Mesenchymal stem cell (in vitro differentiated cells and primary cell): ENCODE measurements around the gene IL1R2.

Experiments used
- DNase-seq: peaks from one replicate; pipeline ENCODE4 v3.0.0-alpha.2; 2013
- H2AFZ ChIP-seq: one replicate; pipeline ENCODE4 v1.6.1; 2013; ENCODE audit warnings: low read depth, mild to moderate bottlenecking, control low read depth, inconsistent platforms, low read length, moderate library complexity
- H2AK5ac ChIP-seq: 2 replicates; pipeline ENCODE4 v1.6.1; 2013; ENCODE audit warnings: low read length, moderate library complexity, mild to moderate bottlenecking, inconsistent platforms; ENCODE audit not compliant: severe bottlenecking
- H2BK120ac ChIP-seq: one replicate; pipeline ENCODE4 v1.6.1; 2013; ENCODE audit warnings: low read depth, mild to moderate bottlenecking, inconsistent platforms, low read length, moderate library complexity
- H2BK12ac ChIP-seq, 2 experiments: one replicate each; pipeline ENCODE4 v1.6.1; 2013; ENCODE audit warnings: inconsistent platforms in 2 of 2, low read length in 2 of 2, mild to moderate bottlenecking in 2 of 2, moderate library complexity in 2 of 2, control low read depth in 1 of 2
- H2BK15ac ChIP-seq: one replicate; pipeline ENCODE4 v1.6.1; 2013; ENCODE audit warnings: mild to moderate bottlenecking, low read depth, inconsistent platforms; ENCODE audit not compliant: poor library complexity, severe bottlenecking
- H2BK5ac ChIP-seq: 2 replicates; pipeline ENCODE4 v1.6.1; 2013; ENCODE audit warnings: low read depth, mild to moderate bottlenecking, low read length, control low read depth, inconsistent platforms; ENCODE audit not compliant: poor library complexity, severe bottlenecking
- H3K14ac ChIP-seq, 2 experiments: one replicate each; pipeline ENCODE4 v1.6.1; 2013; ENCODE audit warnings: inconsistent platforms in 2 of 2, low read length in 2 of 2, control low read depth in 1 of 2, mild to moderate bottlenecking in 1 of 2, moderate library complexity in 1 of 2
- H3K18ac ChIP-seq, 2 experiments: one replicate each; pipeline ENCODE4 v1.6.1; 2013; ENCODE audit warnings: inconsistent platforms in 2 of 2, low read length in 2 of 2, control low read depth in 1 of 2, low read depth in 1 of 2, mild to moderate bottlenecking in 1 of 2
- H3K23ac ChIP-seq, 2 experiments: one replicate each; pipeline ENCODE4 v1.6.1; 2013; ENCODE audit warnings: inconsistent platforms in 2 of 2, low read length in 2 of 2, mild to moderate bottlenecking in 2 of 2, moderate library complexity in 2 of 2, control low read depth in 1 of 2
- H3K27ac ChIP-seq: 2 replicates; pipeline ENCODE4 v1.5.1; 2013; ENCODE audit warnings: mild to moderate bottlenecking, moderate library complexity, low read length, control low read depth, inconsistent platforms; ENCODE audit not compliant: poor library complexity, severe bottlenecking
- H3K27me3 ChIP-seq, 2 experiments: 2 replicates each; pipeline versions ENCODE4 v1.6.1 to v1.7.0; 2013; ENCODE audit warnings: low read length in 2 of 2, mild to moderate bottlenecking in 2 of 2, moderate library complexity in 2 of 2, control low read depth in 1 of 2, inconsistent platforms in 1 of 2; ENCODE audit not compliant: control insufficient read depth in 1 of 2, insufficient read depth in 1 of 2
- H3K36me3 ChIP-seq, 2 experiments: 2 replicates each; pipeline versions ENCODE4 v1.6.1 to v1.7.0; 2013; ENCODE audit warnings: low read length in 2 of 2, control low read depth in 1 of 2, inconsistent platforms in 1 of 2, low read depth in 1 of 2, mild to moderate bottlenecking in 1 of 2; ENCODE audit not compliant: insufficient read depth in 2 of 2, control insufficient read depth in 1 of 2
- H3K4ac ChIP-seq, 2 experiments: one replicate each; pipeline ENCODE4 v1.6.1; 2013; ENCODE audit warnings: inconsistent platforms in 2 of 2, low read length in 2 of 2, mild to moderate bottlenecking in 2 of 2, moderate library complexity in 2 of 2, control low read depth in 1 of 2, low read depth in 1 of 2
- H3K4me1 ChIP-seq: 2 replicates; pipeline ENCODE4 v1.6.1; 2013; ENCODE audit warnings: low read depth, low read length, control low read depth; ENCODE audit not compliant: control insufficient read depth, insufficient read depth
- H3K4me2 ChIP-seq: 2 replicates; pipeline ENCODE4 v1.6.1; 2013; ENCODE audit warnings: low read length, mild to moderate bottlenecking, inconsistent platforms; ENCODE audit not compliant: poor library complexity, severe bottlenecking
- H3K4me3 ChIP-seq, 2 experiments: 2 replicates each; pipeline versions ENCODE4 v1.5.1 to v1.7.0; 2013; ENCODE audit warnings: low read length in 2 of 2, mild to moderate bottlenecking in 2 of 2, control low read depth in 1 of 2, low read depth in 1 of 2; ENCODE audit not compliant: insufficient read depth in 1 of 2
- H3K79me1 ChIP-seq: replicated peaks from 2 replicates; pipeline ENCODE4 v1.6.1; 2013; ENCODE audit warnings: mild to moderate bottlenecking, control low read depth, low read length, inconsistent platforms; ENCODE audit not compliant: poor library complexity, severe bottlenecking
- H3K9ac ChIP-seq: 2 replicates; pipeline ENCODE4 v1.7.0; 2013; ENCODE audit warnings: mild to moderate bottlenecking, low read length, moderate library complexity
- H3K9me3 ChIP-seq: 2 replicates; pipeline ENCODE4 v1.7.0; 2013; ENCODE audit warnings: mild to moderate bottlenecking, low read length; ENCODE audit not compliant: control insufficient read depth
- H4K8ac ChIP-seq: one replicate; pipeline ENCODE4 v1.6.1; 2013; ENCODE audit warnings: inconsistent platforms, mild to moderate bottlenecking, low read length, moderate library complexity
- H4K91ac ChIP-seq: one replicate; pipeline ENCODE4 v1.6.1; 2013; ENCODE audit warnings: mild to moderate bottlenecking, low read length, inconsistent platforms
- WGBS: methylation state at CpG from one replicate; pipeline ENCODE4 v1.1.7; 2013; ENCODE audit warnings: mixed read lengths; 5-methylcytosine and 5-hydroxymethylcytosine counted together

The IL1R2 gene

GRCh38 chr2:102027036-102027980, 35.5 kb downstream of the IL1R2 start:
- Histone ChIP-seq H4K91ac (peak overlapping the region; percentile 86), H3K36me3 (no peaks in the 10 kb centered on the region), H3K9me3 (no peaks in the 10 kb centered on the region), H3K4me1 (peaks cover 16% of the 10 kb centered on the region), H2BK12ac (peak overlapping the region; percentile 99 to 100), H3K9ac (peak overlapping the region; percentile 80), H3K4ac (peak overlapping the region; percentile 62 to 97), H3K4me2 (peak overlapping the region; percentile 4), H3K23ac (peak overlapping the region in 1 of 2 experiments; percentile 70), H3K4me3 (peak overlapping the region in 1 of 2 experiments; percentile 29), H3K27ac (peak overlapping the region; percentile 84), H2AK5ac (peak overlapping the region; percentile 34), H2BK120ac (peak overlapping the region; percentile 44), H3K79me1 (no peaks in the 10 kb centered on the region), H2AFZ (peak overlapping the region; percentile 10), H2BK5ac (no peak overlapping the region), H2BK15ac (peak overlapping the region; percentile 30), H3K18ac (peak overlapping the region; percentile 82 to 96), H4K8ac (peak overlapping the region; percentile 80), H3K27me3 (no peaks in the 10 kb centered on the region), H3K14ac (peak overlapping the region in 1 of 2 experiments; percentile 72)
- DNase-seq: peak; percentile 89
- WGBS: 27% methylated on average over 7 of the region's 8 CpGs

GRCh38 chr2:102028470-102028869, 36.7 kb downstream of the IL1R2 start:
- peaks cover 16% of the 10 kb centered on the region for H3K4me1 ChIP-seq
- H2AK5ac ChIP-seq: no peak overlapping the region
- H4K91ac ChIP-seq: no peak overlapping the region
- no peak overlapping the region for H2BK5ac ChIP-seq
- H3K14ac ChIP-seq: no peak overlapping the region
- H3K4ac ChIP-seq: peak overlapping the region in 1 of 2 experiments; percentile 92
- no peaks in the 10 kb centered on the region for H3K36me3 ChIP-seq
- no peak overlapping the region for H3K4me3 ChIP-seq
- H3K9me3 ChIP-seq: no peaks in the 10 kb centered on the region
- no peak overlapping the region for H3K4me2 ChIP-seq
- no peak overlapping the region for H3K23ac ChIP-seq
- H2BK120ac ChIP-seq: peak overlapping the region; percentile 40
- DNase-seq: no peak
- H2AFZ ChIP-seq: no peak overlapping the region
- H3K79me1 ChIP-seq: no peaks in the 10 kb centered on the region
- H4K8ac ChIP-seq: no peak overlapping the region
- peak overlapping the region in 1 of 2 experiments; percentile 18 for H2BK12ac ChIP-seq
- H3K18ac ChIP-seq: peak overlapping the region; percentile 3 to 95
- H2BK15ac ChIP-seq: no peak overlapping the region
- no peaks in the 10 kb centered on the region for H3K27me3 ChIP-seq
- H3K9ac ChIP-seq: peak overlapping the region; percentile 80
- H3K27ac ChIP-seq: no peak overlapping the region

GRCh38 chr2:102029405-102029804, 37.6 kb downstream of the IL1R2 start:
- Histone ChIP-seq H3K18ac (peak overlapping the region in 1 of 2 experiments; percentile 61), H2BK5ac (no peak overlapping the region), H3K9me3 (no peaks in the 10 kb centered on the region), H2BK120ac (no peak overlapping the region), H3K79me1 (no peaks in the 10 kb centered on the region), H3K4me3 (no peak overlapping the region), H3K4me1 (peaks cover 18% of the 10 kb centered on the region), H3K14ac (no peak overlapping the region), H3K4me2 (no peak overlapping the region), H3K27ac (no peak overlapping the region), H3K9ac (peak overlapping the region; percentile 28), H2AFZ (no peak overlapping the region), H3K36me3 (no peaks in the 10 kb centered on the region), H3K23ac (no peak overlapping the region), H2BK12ac (peak overlapping the region; percentile 84 to 92), H4K8ac (no peak overlapping the region), H3K27me3 (no peaks in the 10 kb centered on the region), H2BK15ac (no peak overlapping the region), H3K4ac (no peak overlapping the region), H2AK5ac (peak overlapping the region; percentile 49), H4K91ac (no peak overlapping the region)
- no peak for DNase-seq
- 17% methylated on average over 1 of the region's 2 CpGs for WGBS

- peak overlapping the region; percentile 45 to 67 for H3K18ac ChIP-seq
- no peaks in the 10 kb centered on the region for H3K27me3 ChIP-seq
- H3K9ac ChIP-seq: peak overlapping the region; percentile 28
- peak overlapping the region; percentile 58 for H2AK5ac ChIP-seq
- no peak overlapping the region for H4K8ac ChIP-seq
- H2BK120ac ChIP-seq: no peak overlapping the region
- H3K79me1 ChIP-seq: no peaks in the 10 kb centered on the region
- H3K14ac ChIP-seq: no peak overlapping the region
- peak overlapping the region; percentile 44 for H2BK15ac ChIP-seq
- H3K23ac ChIP-seq: no peak overlapping the region
- H3K4me2 ChIP-seq: no peak overlapping the region
- H3K4ac ChIP-seq: peak overlapping the region in 1 of 2 experiments; percentile 89
- no peak overlapping the region for H3K4me3 ChIP-seq
- H4K91ac ChIP-seq: peak overlapping the region; percentile 77
- no peak for DNase-seq
- no peaks in the 10 kb centered on the region for H3K9me3 ChIP-seq
- no peak overlapping the region for H2AFZ ChIP-seq
- H2BK5ac ChIP-seq: no peak overlapping the region
- H3K4me1 ChIP-seq: peaks cover 19% of the 10 kb centered on the region
- peak overlapping the region; percentile 97 to 98 for H2BK12ac ChIP-seq
- no peak overlapping the region for H3K27ac ChIP-seq
- H3K36me3 ChIP-seq: no peaks in the 10 kb centered on the region
Observed at GRCh38 chr2:102029952-102030351, 38.2 kb downstream of the IL1R2 start.
